Right renal cortex interstitium (tissue), 3 donors: ENCODE measurements around the gene TSHZ2. TPM values are rescaled to one million over a fixed set of nuclear protein-coding genes. Genes with fewer than 3 reads are reported as not detected.
"Not testable (repeated sequence)": the region's sequence is repeated elsewhere in the genome, so short reads cannot be mapped to it uniquely, and the experiment has no call there.

ENCODE experiments used
- DNase-seq, 3 donors: peaks; one replicate each; pipeline ENCODE4 v3.0.0-alpha.2; 2013; ENCODE audit warnings: low read depth in 3 of 3, low spot score in 2 of 3
- polyA plus RNA-seq, 3 donors: library from polyadenylated mRNA; unstranded; fragments of 120-200 nt; gene quantifications; one replicate each; pipeline ENCODE4 v1.2.1, GENCODE V29; 2013; ENCODE audit not compliant: insufficient read length in 3 of 3

Gene TSHZ2
- polyA plus RNA-seq, 3 donors = 10.5 to 15.0 (median 14.4) TPM

GRCh38 chr20:53513489-53514298 lies 541.5 kb downstream of the TSHZ2 start:
- no peak for DNase-seq

GRCh38 chr20:53515749-53516148 lies 543.6 kb downstream of the TSHZ2 start:
- no peak for DNase-seq

GRCh38 chr20:53517146-53517545 lies 545.0 kb downstream of the TSHZ2 start:
- DNase-seq = no peak

GRCh38 chr20:53521421-53521820 lies 549.3 kb downstream of the TSHZ2 start:
- not testable (repeated sequence) for DNase-seq

GRCh38 chr20:53522026-53522425 lies 549.9 kb downstream of the TSHZ2 start:
- no peak for DNase-seq

GRCh38 chr20:53522696-53523095 lies 550.5 kb downstream of the TSHZ2 start:
- no peak for DNase-seq

- not testable (repeated sequence) for DNase-seq
Measured at GRCh38 chr20:53523615-53524014, 551.5 kb downstream of the TSHZ2 start.

- no peak for DNase-seq
Measured at GRCh38 chr20:53524589-53525312, 552.6 kb downstream of the TSHZ2 start.

GRCh38 chr20:53527196-53527595 lies 555.0 kb downstream of the TSHZ2 start:
- no peak for DNase-seq

GRCh38 chr20:53529658-53530057 lies 557.5 kb downstream of the TSHZ2 start:
- no peak for DNase-seq

GRCh38 chr20:53530440-53530839 lies 558.3 kb downstream of the TSHZ2 start:
- DNase-seq = no peak

GRCh38 chr20:53532654-53533312 lies 560.6 kb downstream of the TSHZ2 start:
- DNase-seq = not testable (repeated sequence)

GRCh38 chr20:53533500-53533899 lies 561.3 kb downstream of the TSHZ2 start:
- DNase-seq = no peak

GRCh38 chr20:53534037-53534436 lies 561.9 kb downstream of the TSHZ2 start:
- DNase-seq = no peak

- no peak for DNase-seq
Measured at GRCh38 chr20:53535878-53536277, 563.7 kb downstream of the TSHZ2 start.

GRCh38 chr20:53536382-53536781 lies 564.2 kb downstream of the TSHZ2 start:
- not testable (repeated sequence) for DNase-seq

- DNase-seq = no peak
Measured at GRCh38 chr20:53539516-53539915, 567.4 kb downstream of the TSHZ2 start.
